Hippocampal formation (tissue), 2 donors: ENCODE data around the gene ANKS1B.
"Not testable (repeated sequence)": the region's sequence is repeated elsewhere in the genome, so short reads cannot be mapped to it uniquely, and the experiment has no call there.

Source experiments
- DNase-seq, 2 donors: peaks; one replicate each; lab custom pipeline; 2025; lab: John Stamatoyannopoulos, UW

The ANKS1B gene

DNA sequence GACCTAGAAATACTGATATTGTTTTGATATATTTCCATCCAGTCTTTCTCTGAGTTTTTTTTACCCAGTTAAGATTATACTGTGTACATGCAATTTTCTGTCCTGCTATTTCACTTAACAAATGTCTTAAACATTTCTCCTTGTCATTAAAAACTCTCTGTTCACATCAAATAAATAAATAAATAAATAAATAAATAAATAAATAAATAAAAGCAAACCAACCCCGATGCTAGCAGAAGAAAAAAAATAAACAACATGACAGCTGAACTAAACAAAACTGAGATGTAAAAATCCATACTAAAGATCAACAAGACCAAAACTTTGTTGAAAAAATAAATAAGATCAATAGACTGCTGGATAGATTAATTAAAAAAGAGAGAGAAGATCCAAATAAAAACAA, 407.6 kb downstream of the ANKS1B start:
- DNase-seq, result not testable (repeated sequence)

DNA sequence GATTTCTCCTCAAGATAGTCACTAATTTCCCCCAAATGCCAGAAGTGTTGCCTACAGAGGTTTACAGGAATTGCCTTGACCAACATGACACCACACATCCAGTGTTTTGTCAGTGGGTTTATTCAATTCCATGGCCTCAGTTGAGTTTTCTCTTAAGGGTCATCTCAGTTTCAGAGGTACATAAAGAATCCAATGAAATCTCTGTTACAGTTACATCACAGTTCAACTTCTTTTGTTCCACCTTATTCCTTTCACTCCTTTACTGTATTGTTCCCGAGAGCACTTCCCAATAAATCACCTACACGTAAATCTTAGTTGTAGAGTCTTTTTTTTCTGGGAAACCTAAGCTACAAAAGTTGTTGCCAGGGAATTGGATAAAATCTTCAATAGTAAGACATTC, 410.8 kb downstream of the ANKS1B start:
- DNase-seq, result no peak

DNA sequence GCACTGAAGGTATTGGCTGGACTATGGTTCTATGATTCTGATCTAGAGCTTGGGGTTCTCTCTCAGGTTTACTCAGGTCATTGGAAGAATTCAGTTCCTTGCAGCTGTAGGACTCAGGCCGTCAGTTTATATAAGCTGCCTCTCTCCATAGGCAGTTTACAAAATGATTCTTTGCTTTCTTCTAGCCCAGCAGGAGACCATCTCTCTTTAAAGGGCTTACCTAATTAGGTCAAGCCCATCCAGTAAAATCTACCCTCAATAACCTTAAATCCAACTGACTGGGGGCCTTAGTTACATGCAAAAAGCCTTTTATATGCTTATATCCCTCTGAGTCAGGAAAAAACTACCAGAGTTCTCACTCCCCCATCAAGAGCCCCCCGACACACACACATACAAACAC, 417.7 kb downstream of the ANKS1B start:
- no peak for DNase-seq

DNA sequence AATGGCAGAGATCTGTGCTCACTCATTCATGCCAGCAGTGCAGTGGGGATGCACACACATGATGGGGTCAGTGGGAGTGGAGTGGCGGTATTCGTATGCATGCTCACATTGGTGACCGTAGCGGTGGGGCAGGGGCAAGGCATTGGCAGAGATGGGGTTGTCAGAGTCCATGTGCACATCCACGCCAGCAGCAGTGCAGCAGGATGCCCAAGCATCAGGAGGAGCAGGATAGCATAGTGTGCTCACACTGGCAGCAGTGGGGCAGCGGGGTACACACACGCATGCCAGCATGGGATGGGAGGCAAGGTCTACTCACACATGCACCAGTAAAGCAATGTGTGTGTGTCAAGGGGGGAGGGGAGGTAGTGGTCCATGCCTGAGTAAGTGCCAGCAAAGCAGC, 426.6 kb downstream of the ANKS1B start:
- DNase-seq, result no peak

DNA sequence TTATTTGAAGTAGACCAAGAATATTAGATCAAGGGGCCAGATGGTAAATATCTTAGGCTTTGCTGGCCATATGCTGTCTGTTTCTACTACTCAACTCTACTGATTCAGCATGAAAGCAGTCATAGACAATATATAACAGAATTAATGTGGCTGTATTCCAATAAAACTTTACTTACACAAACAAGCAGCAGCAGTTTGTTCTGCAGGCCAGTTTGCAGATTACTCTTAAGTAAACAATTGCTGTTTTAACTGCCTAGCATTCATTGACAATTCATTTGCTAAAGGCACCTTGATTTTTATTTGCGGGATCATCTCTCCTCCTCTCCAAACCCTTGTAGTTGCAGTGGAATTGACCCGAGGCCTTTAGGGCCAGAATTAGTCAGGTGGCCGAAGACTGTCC, 431.3 kb downstream of the ANKS1B start:
- DNase-seq, result no peak

DNA sequence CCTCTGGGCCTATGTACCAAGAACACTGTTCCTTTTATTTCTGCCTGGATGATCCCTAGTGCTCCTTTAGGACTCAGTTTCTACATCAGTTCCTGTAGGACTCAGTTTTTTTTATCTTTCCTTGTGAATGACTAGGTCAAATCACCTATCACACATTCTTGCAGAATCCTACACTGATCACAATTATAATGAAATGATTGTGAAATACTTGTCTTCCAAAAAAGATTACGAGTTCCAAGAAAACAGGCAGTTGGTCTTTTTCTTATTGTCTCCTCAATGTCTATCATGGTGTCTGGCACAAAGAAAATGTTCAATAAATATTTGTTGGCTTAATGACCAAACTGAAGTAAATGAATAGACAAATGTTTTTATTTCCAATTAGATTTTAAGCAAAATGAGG, 432.7 kb downstream of the ANKS1B start:
- no peak for DNase-seq

DNA sequence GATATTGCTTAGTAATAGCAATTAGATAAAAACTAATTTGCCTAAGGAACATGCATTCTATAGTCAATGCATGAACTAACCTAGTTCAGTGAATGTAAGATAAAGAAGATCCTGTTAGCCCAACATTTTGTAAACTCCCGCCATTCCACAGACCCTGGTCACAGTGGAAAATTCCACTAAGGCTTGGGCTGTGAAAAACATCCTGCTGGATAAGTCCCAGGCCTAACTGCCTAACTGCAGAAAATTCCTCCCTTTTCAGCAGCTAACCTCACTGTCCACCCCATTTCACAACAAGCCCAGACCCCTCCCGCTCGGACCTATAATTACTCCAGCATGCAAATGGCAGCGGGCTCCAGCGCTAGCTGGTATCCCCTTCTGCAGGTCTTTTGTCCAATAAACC, 435.1 kb downstream of the ANKS1B start:
- no peak for DNase-seq

DNA sequence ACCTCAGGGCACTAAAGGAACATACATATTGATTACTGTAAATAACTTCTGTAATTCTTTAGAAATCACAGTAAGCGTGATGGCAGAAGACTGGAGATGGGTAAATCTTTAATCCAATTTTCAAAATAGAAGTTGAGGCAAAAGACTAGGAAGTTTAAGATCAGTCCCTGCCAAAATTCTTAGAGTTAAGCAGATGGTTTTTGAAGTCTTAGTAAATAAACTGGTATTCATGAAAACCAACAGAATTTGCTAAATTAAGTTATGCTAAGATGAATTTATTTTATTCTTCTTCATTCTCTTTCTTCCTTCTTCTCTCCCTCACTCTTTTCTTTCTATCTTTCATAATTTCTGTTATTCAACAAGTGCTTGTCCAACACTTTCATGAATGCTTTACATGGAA, 435.5 kb downstream of the ANKS1B start:
- DNase-seq, result no peak

DNA sequence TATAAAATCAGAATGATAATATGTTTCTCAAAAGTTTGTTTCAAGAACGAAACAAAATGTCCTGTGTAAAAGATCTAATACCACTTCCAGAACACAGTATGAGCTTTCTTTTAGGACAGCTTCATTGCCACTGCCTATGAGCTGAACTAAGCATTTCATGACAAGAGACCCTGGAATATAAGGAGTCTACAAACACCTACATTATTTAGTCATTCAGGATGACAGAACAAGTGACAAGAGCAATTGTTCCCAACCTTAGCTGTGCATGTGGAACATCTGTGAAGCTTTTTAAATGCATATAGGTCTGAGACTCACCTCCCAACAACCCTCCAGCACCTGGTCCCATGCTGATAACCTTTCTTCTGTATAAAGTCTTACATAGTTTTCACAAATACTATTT, 440.3 kb downstream of the ANKS1B start:
- DNase-seq, result no peak

DNA sequence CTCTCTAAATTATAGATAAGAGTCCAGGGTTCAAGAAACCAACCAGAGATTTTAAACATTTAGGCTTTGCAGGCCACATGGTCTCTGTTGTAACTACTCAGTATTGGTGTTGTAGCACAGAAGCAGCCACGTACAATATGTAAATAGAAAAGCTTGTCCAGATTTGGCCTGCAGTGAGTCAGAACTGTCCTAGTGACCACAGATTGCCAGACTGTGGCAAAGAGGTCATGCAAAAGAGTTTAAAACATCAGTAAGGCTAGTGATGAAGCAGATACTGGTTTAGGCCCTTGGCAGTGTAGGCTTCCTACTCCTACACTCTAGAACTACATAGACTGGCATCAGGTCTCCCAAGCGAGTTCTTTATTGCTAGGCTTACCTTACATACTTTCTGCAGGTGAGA, 454.8 kb downstream of the ANKS1B start:
- DNase-seq, result no peak

DNA sequence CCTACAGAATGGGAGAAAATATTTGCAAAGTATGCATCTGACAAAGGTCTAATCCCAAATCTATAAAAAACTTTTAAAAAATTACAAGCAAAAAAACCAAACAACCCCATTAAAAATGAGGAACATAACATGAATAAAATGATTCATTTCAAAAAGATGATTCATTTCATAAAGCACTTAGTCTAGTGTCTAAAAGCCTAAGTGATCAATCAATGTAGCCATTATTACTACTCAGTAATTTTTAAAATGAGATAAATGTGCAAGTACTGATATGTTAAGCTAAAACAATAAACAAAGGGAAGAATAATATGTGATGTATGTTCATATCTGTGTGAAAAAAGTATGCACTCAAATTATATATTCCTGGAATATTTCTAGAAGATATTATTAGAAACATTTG, 456.3 kb downstream of the ANKS1B start:
- DNase-seq, result no peak

DNA sequence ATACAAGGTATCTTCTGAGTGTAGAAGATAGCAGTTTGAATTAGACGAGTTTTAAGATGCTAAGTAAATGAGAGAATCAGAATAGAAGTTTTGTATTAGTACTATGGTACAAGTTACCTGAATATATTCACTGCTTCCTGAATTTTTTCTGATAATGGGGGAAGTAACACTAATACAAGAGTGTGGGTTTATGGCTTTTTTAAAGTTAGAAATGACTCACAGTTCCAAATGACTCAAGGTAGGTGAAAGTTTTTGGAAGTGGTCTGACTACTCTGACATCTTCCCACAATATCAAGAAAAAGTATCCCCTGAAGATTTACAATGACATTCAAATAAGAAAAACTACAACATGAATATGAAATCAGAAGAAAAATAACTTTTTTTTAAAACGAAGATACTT, 460.9 kb downstream of the ANKS1B start:
- no peak for DNase-seq

DNA sequence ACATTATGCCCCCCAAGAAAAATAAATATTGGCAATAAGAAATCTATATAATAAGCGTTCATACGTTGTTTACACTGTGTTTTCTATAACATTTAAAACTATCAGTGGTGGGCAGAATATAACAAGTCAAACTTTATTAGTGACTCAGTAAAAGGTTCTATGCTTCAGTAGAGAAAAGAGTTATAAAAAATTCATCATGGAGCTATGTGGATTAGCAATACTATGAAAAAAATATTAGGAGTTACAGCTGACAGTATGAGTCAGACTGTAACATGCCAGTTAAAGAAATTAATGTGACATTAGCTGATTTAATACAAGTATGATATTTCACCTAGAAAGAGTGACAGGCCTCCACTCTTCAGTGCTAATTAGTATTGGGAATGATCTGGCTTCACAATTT, 462.3 kb downstream of the ANKS1B start:
- no peak for DNase-seq

DNA sequence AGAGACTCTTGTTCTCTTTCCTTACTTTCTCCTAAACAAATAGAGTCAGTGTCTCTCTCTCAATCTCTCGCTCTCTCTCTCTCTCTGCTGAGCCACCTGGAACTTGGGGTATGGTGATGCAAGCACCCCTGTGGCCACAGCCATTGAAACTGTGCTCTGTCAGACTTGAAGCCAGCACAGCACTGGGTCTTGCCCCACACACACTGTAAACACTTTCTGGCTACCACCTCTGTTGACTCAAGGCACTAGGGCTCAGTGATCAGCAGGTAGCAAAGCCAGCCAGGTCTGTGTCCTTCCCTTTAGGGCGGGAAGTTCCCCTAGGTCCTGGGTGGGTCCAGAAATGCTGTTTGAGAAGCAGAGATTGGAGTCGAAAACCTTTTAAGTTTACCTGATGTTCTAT, 463.1 kb downstream of the ANKS1B start:
- no peak for DNase-seq

DNA sequence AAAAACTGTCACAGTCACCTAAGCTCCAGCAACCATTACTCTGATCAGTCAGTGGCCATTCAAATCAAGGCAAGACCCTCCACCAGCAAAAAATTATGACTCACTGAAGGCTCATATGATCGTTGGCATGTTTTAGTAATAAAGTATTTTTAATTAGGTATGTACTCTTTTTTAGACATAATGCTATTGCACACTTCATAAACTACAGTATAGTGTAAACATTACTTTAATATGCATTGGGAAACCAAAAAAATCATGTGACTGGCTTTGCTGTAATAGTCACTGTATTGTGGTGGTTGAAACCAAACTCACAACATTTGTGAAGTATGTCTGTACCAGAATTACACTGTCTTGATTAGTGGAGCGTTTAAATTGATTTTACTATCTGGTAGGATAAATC, 471.7 kb downstream of the ANKS1B start:
- no peak for DNase-seq

DNA sequence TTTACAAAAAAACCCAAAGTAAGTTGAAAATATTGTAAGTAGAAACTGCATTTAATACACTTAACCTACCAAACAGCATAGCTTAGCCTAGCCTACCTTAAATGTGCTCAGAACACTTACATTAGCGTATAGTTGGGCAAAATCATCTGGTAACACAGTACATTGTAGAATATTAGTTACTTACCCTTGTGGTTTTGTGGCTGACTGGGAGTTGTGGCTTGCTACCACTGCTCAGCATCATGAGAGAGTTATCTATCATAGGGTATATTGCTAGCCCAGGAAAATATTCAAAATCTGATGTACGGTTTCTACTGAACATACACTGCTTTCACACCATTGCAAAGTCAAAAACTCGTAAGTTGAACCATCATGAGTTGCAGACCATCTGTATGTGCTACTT, 478.9 kb downstream of the ANKS1B start:
- DNase-seq, result no peak

DNA sequence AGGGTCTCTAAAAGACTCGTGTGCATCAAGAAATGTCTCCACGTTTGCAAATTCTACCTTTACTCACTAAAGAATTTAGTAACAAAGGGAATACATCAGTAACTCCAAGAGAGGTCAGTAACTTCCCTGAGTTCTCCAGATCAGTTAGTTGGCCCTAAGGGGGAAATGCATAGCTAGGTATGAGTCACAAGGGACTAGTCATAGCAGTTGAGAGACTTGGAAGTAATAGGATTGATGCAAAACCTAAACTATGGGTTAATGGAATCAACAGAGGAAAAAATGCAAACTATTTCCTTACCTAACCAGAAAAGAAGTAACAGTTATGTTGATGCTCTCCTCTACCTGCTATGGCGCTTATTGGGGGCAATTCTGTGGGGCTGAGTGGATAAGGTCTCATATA, 486.0 kb downstream of the ANKS1B start:
- no peak for DNase-seq

DNA sequence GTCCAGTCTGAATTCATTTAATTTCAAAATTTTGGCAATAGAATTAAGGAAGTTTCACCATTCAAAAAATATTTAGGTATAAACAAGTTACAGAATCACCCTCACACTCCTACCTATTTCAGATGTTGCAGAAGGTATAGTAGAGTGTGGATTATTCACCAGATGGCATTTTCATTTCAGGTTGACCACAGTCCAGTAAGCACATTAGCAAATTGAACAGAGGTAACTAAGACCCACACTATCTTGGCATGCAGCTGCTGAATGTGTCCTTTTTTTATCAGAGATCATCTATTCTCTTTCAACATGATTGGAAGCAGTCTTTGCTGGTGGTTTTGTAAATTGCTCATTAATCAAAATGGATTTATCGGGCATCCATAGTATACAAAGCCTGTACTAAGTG, 488.9 kb downstream of the ANKS1B start:
- DNase-seq, result no peak

DNA sequence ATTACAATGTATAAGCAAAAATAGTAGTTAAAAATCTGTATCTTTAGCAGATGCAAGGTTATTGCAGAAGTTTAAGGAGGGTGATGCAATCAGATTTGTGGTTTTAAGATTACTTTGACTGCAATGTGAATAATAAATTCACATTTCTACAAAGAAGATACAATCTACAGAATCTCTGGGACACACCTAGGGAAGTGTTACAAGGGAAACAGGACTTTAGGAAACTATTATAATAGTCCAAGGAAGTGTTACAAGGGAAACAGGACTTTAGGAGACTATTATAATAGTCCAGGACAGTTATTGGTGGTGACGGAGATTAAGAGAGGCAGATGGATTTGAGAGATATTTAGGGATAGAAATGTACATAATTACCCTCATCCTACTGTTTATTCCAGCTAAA, 491.5 kb downstream of the ANKS1B start:
- no peak for DNase-seq

DNA sequence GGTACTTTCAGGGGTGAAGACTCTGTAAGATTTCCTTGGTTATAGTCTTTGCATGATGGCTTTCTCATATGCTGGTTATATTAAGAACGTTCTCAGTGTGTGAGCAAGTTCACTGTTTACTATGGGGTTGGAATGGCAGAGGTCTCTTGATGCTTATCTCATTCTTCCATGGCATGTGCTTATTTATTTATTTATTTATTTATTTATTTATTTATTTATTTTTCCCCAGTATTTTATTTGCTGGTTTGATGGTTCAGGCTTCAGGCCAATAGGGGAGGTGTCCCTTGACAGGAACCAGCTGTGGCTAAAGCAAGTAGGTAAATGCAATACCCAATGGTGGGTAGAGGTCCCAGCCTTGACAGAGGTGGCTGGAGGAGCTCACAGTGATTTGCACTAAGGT, 498.5 kb downstream of the ANKS1B start:
- DNase-seq, result no peak

DNA sequence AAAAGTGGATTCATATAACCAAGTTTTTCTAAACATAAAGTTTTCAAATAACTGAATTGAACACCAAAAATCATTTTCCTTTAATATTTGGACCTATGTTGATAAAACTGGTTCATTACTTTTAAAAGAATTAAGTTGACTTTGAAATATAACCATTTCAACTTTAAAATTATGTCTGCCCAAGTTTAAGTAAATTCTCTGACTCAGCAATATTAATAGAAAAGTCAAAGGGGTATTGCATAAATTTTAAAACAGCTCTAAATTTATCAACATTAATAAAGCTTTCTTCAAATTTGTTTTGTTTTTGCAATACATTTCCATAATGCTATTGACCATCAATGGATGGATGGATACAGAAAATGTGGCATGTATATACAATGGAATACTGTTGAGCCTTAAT, 505.6 kb downstream of the ANKS1B start:
- no peak for DNase-seq

DNA sequence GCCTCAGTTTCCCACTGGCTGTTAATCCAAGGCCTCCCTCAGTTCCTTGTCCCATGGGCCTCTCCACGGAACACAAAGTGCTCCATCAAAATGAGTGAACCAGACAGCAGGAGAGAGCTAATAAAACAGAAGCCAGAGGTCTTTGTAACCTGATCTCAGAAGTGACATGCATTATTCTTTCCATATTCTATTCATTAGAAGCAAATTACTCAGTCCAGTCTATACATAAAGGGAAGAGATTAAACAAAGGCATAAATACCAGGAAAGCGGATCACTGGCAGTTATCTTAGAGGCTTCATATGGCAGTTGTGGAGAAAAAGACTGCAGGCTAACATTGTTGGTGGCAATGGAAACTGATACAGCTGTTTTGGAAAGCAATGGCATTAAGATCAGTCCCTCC, 507.8 kb downstream of the ANKS1B start:
- DNase-seq, result no peak

DNA sequence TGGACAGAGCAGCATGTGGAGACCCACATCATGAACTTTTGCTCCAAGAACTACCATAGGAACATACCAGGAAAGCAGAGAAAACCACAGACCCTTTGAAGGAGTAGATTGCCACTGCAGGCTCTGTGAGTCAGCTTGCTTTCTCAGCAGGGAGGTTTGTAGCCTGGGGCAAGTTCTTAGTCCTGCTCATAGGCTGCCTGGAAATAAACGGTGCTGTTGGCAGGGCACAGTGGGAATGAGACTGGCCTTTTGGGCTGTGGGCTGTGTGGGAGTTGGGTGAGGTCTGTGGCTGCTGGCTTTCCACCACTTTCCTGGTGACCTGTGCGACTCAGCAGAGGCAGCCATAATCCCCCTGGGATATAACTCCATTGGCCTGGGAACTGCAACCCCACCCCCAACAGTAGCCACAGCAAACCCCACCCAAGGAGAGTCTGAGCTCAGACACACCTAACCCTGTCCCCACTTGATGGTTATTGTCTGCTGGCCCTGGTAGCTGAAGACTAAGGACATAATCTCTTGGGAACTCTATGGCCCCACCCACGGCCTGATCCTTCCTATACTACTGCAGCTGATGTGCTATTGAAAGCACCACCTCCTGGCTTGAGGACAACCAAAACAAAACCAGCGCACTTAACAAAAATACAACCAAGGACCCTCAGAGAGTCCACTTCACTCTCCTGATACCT, 529.2 kb downstream of the ANKS1B start:
- no peak for DNase-seq

DNA sequence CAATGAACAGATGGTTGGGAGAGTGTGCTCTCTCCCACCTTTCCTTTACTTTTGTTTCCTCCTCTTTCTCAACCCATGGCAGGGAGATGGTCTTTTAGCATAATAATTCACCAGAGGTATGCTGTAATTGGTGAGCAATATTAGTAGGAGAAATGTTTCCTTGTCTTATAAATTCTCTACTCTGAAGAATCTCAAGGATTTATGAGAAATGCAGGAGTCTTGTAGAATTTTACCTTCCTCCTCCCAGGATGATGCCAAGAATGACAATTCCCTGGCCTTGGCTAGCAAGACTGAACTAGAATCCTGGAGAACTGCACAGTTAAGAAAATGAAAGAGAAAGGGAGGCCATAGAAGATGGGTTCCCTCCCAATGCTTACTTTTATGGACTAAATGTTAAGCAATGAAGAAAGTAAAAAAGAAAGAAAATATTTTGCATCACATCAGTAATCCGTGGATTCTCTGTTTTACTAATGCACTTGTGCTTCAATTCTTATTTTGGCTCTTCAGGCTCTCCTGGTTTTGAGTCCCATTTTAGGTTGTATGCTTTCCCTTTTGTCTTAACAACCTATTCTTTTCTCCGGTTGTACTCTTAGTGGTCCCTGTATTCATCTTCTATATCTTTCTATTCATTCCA, 530.1 kb downstream of the ANKS1B start:
- DNase-seq, result no peak
